ENCODE results near the gene FAM219B. TPM values are rescaled to one million over a fixed set of nuclear protein-coding genes. Genes with fewer than 3 reads are reported as not detected.
A peak's percentile ranks its signal among the peaks of the same experiment; 100 is the strongest.

FAM219B gene
- total and polyA plus RNA-seq, 10 of the 15 experiments (the other 5 are each of a cell fraction or from before 2014, with no cell fraction given) = 7.6 to 53.2 (median 29.4) TPM

DNA sequence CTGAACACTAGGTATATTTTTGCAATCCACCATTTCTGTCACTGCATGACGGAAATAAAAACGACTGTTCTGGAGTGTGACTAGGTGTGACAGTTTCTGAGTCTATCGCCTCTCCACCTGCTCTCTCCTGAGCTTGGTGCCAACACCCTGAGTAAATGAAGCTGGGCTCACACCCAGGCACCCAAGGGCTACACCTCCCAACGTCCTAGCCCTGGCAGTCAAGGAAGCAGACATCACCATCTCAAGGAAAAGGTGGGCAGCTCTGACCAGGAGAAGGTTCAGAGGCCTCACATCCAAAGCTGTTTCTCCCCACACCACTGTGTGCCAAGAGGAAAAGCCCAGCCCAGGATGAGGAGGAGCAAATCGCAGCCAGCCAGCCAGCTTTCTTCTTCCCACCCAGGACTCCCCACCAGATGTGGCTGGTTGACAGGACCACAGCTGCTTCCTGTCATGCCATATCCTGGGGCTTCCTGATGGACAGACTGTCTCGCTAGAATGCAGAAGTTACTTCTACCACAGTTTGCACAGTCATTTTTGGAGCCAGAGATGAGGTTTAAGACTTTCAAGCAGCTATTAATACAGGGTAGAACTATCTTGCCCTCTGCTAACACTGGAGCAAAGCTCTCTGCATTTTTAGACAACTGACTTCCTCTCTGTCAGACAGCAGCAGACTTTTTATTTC, 36.8 kb downstream of the FAM219B start (continued):
- TF ChIP-seq, protein P1, sequence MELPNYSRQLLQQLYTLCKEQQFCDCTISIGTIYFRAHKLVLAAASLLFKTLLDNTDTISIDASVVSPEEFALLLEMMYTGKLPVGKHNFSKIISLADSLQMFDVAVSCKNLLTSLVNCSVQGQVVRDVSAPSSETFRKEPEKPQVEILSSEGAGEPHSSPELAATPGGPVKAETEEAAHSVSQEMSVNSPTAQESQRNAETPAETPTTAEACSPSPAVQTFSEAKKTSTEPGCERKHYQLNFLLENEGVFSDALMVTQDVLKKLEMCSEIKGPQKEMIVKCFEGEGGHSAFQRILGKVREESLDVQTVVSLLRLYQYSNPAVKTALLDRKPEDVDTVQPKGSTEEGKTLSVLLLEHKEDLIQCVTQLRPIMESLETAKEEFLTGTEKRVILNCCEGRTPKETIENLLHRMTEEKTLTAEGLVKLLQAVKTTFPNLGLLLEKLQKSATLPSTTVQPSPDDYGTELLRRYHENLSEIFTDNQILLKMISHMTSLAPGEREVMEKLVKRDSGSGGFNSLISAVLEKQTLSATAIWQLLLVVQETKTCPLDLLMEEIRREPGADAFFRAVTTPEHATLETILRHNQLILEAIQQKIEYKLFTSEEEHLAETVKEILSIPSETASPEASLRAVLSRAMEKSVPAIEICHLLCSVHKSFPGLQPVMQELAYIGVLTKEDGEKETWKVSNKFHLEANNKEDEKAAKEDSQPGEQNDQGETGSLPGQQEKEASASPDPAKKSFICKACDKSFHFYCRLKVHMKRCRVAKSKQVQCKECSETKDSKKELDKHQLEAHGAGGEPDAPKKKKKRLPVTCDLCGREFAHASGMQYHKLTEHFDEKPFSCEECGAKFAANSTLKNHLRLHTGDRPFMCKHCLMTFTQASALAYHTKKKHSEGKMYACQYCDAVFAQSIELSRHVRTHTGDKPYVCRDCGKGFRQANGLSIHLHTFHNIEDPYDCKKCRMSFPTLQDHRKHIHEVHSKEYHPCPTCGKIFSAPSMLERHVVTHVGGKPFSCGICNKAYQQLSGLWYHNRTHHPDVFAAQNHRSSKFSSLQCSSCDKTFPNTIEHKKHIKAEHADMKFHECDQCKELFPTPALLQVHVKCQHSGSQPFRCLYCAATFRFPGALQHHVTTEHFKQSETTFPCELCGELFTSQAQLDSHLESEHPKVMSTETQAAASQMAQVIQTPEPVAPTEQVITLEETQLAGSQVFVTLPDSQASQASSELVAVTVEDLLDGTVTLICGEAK (IDR thresholded peaks at IDR 0.05; ENCODE audit: borderline replicate concordance) = no peak; the same call in 1 of the 2 replicates
- TF ChIP-seq, protein P2, sequence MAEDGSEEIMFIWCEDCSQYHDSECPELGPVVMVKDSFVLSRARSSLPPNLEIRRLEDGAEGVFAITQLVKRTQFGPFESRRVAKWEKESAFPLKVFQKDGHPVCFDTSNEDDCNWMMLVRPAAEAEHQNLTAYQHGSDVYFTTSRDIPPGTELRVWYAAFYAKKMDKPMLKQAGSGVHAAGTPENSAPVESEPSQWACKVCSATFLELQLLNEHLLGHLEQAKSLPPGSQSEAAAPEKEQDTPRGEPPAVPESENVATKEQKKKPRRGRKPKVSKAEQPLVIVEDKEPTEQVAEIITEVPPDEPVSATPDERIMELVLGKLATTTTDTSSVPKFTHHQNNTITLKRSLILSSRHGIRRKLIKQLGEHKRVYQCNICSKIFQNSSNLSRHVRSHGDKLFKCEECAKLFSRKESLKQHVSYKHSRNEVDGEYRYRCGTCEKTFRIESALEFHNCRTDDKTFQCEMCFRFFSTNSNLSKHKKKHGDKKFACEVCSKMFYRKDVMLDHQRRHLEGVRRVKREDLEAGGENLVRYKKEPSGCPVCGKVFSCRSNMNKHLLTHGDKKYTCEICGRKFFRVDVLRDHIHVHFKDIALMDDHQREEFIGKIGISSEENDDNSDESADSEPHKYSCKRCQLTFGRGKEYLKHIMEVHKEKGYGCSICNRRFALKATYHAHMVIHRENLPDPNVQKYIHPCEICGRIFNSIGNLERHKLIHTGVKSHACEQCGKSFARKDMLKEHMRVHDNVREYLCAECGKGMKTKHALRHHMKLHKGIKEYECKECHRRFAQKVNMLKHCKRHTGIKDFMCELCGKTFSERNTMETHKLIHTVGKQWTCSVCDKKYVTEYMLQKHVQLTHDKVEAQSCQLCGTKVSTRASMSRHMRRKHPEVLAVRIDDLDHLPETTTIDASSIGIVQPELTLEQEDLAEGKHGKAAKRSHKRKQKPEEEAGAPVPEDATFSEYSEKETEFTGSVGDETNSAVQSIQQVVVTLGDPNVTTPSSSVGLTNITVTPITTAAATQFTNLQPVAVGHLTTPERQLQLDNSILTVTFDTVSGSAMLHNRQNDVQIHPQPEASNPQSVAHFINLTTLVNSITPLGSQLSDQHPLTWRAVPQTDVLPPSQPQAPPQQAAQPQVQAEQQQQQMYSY (CRISPR knock-in tag; IDR thresholded peaks at IDR 0.05) = no peak
- TF ChIP-seq CHD2 (IDR thresholded peaks at IDR 0.05; ENCODE audit: borderline replicate concordance, low read depth, low read length) (peak; percentile 52; the same call in 1 of the 2 replicates), NR2F1 (conservative IDR thresholded peaks at IDR 0.05) (peak; percentile 44; the same call in 1 of the 2 replicates), RB1 (IDR thresholded peaks at IDR 0.05; ENCODE audit: borderline replicate concordance) (no peak), KLF5 (IDR thresholded peaks at IDR 0.05; ENCODE audit: partially characterized antibody) (no peak), HCFC1 (IDR thresholded peaks at IDR 0.05; ENCODE audit: low read length) (no peak), EED (IDR thresholded peaks at IDR 0.05; ENCODE audit: low read depth) (peak; percentile 100), SUZ12 (IDR thresholded peaks at IDR 0.05; ENCODE audit: unreplicated experiment) (no peak), MEF2B (IDR thresholded peaks at IDR 0.05; ENCODE audit: partially characterized antibody, poor library complexity, severe bottlenecking) (peak; percentile 82), CBX5 (IDR thresholded peaks at IDR 0.05; ENCODE audit: low read depth) (peak; percentile 85; the same call in 1 of the 2 replicates), ESRRA (IDR thresholded peaks at IDR 0.05; ENCODE audit: low read length) (no peak), ZNF207 (IDR thresholded peaks at IDR 0.05; ENCODE audit: borderline replicate concordance) (no peak; the same call in 1 of the 2 replicates), SMARCA5 (IDR thresholded peaks at IDR 0.05) (0 out of 2 replicates have a peak, but pooled peaks have one; percentile 12), CBX3 (IDR thresholded peaks at IDR 0.05; ENCODE audit: borderline replicate concordance, low read depth) (no peak)
- TF ChIP-seq, protein P3, sequence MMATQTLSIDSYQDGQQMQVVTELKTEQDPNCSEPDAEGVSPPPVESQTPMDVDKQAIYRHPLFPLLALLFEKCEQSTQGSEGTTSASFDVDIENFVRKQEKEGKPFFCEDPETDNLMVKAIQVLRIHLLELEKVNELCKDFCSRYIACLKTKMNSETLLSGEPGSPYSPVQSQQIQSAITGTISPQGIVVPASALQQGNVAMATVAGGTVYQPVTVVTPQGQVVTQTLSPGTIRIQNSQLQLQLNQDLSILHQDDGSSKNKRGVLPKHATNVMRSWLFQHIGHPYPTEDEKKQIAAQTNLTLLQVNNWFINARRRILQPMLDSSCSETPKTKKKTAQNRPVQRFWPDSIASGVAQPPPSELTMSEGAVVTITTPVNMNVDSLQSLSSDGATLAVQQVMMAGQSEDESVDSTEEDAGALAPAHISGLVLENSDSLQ (IDR thresholded peaks at IDR 0.05) = peak; percentile 95
- TF ChIP-seq, protein P4, sequence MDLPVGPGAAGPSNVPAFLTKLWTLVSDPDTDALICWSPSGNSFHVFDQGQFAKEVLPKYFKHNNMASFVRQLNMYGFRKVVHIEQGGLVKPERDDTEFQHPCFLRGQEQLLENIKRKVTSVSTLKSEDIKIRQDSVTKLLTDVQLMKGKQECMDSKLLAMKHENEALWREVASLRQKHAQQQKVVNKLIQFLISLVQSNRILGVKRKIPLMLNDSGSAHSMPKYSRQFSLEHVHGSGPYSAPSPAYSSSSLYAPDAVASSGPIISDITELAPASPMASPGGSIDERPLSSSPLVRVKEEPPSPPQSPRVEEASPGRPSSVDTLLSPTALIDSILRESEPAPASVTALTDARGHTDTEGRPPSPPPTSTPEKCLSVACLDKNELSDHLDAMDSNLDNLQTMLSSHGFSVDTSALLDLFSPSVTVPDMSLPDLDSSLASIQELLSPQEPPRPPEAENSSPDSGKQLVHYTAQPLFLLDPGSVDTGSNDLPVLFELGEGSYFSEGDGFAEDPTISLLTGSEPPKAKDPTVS (IDR thresholded peaks at IDR 0.05; ENCODE audit: low read depth, low read length) = no peak
- TF ChIP-seq, protein P5, sequence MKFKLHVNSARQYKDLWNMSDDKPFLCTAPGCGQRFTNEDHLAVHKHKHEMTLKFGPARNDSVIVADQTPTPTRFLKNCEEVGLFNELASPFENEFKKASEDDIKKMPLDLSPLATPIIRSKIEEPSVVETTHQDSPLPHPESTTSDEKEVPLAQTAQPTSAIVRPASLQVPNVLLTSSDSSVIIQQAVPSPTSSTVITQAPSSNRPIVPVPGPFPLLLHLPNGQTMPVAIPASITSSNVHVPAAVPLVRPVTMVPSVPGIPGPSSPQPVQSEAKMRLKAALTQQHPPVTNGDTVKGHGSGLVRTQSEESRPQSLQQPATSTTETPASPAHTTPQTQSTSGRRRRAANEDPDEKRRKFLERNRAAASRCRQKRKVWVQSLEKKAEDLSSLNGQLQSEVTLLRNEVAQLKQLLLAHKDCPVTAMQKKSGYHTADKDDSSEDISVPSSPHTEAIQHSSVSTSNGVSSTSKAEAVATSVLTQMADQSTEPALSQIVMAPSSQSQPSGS (IDR thresholded peaks at IDR 0.05; ENCODE audit: low read length) = peak; percentile 94

Measured in GM12878 (cell line).